Frontal cortex (tissue), 4 donors: ENCODE data around the gene PALMD. TPM values are rescaled to one million over a fixed set of nuclear protein-coding genes. Genes with fewer than 3 reads are reported as not detected.

Experiments
- DNase-seq, 2 donors: peaks; one replicate each; pipeline ENCODE4 v3.0.0; 2012; ENCODE audit warnings: low spot score in 2 of 2
- FAIRE-seq: peaks from 2 replicates; lab custom pipeline; 2012; peaks lifted over from hg19 to GRCh38; lab: Jason Lieb, UNC
- total RNA-seq: library from RNA; depleted of rRNA; stranded (reverse); fragments of >200 nt; gene quantifications from one replicate; pipeline ENCODE4 v1.2.3, GENCODE V29; 2014
- donor health status: control.
- donor health status: control.
- donor health status: control.

Gene PALMD
- total RNA-seq, 1 donor from 2014 or later = 40.8 TPM

- FAIRE-seq = no peak
- DNase-seq = no peak
These were observed 16.7 kb upstream of the PALMD start for GRCh38 chr1:99629164-99629563.

DNA sequence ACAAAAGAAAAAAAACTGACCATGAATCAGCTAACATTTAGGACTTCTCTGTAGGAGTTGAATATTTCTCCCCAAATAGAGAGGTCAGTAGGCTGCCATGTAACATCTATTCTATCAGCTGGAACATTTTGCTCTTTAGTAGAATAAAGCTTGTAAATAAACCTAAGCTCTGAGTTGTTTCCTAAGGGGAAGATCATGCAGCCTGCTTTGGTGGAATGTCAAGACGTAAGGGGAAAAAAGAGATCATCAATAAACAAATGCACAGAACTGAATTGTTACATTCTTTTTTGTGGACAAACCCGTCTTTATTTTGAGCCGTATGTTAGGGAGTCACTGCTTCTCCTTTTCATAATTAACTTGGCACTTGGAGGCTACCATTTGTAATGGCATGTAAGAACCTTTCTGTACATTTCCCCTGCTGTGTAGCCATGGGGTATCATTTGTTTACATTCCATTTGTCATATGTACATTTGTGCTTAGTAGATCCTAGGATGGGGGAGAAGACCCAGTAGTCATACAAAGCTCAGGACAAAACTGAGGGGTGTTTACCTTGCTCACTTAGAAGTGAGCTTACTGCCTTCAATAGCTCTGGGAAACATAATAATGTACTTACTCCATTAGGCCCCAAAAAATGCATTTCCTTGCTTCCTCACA, 10.8 kb upstream of the PALMD start:
- FAIRE-seq = no peak
- DNase-seq = no peak

DNA sequence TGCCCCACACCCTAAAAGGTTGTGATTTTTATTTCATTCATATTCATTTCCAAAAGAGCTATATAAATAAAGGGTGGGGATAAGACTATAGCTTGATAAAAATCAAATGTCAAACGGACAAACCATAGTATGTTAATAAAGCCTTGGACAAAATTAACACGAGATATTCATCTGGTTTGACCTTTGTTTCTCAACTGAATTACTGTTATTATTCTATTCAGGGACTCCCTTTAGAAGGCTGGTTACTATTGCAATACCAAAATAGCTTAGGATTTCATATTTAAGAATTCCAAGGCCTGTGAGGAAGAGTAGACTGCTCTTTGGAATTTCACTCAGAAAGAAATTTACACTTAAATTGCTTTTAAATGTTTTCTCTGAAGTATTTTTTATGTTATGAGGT, 10.2 kb upstream of the PALMD start:
- no peak for FAIRE-seq
- DNase-seq = no peak

DNA sequence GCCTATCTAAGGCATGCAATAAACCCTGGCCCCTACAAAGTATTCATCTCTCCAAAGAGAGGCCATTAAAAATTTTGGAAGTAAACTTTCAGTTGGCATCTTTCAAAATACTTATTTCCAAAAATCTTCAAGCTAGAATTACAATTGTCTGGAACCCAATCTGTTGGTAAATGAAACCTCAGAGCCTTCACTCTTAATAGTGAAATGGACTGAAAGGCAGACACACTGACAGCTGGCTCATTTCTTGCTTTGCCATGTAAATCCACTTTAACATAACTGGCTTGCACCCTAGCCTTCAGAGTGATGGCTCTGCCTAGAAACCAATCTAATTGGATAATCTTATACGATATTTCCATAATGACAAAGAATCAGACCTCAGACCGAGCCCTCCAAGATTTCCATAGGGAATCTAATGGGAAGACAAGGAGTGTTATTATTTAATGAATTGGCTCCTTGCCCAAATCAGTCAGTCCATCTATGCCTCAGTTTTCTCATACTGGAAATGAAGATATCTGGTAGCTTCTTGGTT, 9.2 kb upstream of the PALMD start:
- FAIRE-seq (no peak), DNase-seq (no peak)

DNA sequence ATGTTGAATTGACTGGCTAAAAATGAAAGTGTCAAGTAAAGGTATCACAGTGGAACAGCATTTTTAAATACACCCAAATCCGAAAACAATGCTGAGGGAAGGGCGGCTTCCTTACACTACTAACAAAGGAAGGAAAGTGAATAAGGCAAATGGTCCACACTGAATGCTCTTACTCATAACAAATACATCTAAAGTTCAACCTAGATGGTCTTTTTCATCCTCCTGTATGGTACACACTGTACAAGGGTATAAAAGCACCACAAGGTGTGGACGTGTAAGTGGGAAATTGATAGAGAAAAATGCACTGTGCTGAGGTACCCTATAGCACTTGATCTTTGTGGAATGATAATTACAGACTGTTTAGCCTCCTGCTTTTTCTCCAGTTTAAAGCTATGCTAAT, 7.1 kb upstream of the PALMD start:
- DNase-seq (no peak), FAIRE-seq (no peak)

DNA sequence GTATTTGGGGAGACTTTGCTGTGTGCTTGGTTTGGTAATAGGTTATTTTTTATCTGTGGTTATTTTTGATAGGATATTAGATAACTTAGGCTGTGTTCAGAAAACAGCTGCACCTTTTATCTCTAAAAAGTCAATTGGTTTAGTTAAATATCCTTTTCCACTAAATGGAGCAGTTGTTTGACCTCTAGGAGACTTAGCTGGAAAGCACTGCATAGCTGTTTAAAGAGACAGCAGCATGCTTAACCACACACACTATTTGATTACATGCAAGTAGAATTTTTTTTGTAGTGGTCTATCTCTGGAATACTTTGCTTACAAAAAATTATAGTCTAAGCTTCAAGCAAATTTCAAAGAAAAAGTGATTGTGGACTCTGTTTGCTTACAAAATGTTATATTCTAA, 6.5 kb upstream of the PALMD start:
- FAIRE-seq = no peak
- DNase-seq = no peak

- FAIRE-seq (no peak), DNase-seq (no peak)
These were observed 6.0 kb upstream of the PALMD start for GRCh38 chr1:99639945-99640344.

DNA sequence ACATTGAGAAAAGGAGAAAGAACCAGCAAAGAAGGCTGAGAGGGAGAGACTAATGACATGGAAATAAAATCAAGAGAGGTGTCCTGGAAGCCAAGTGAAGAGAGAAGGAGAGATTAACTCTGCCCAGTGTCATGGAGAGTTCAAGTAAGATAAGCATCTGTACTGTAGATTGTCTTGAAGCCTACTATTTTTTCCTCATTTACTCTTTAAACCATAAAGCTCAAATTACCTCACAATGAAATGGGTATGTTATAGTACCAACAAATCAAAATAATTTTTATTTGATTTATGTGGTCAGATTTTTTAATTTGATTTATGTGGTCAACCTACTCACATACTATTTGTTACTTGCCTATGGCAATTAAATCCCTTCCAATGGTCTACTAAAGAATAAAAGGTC, 5.2 kb upstream of the PALMD start:
- FAIRE-seq (no peak), DNase-seq (no peak)

DNA sequence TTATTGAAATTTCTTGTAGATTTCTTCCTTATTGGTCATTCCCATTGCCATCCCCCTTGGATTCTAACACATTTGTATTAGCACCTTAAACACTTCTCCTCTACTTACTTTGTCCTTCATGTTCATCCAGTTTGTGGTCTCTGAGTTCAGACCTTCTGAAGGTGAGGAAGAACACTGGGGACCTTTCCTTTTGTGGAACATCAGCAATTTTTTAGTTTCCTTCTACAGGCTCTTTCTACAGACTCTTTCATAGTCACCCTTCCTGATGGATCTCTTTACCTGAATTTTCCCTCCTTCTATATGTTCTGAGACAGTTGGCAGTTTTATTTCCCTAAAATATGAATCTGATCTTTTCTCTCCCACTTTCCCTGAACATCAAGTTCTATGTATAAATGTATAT, 4.4 kb upstream of the PALMD start:
- no peak for FAIRE-seq
- no peak for DNase-seq

GRCh38 chr1:99642053-99642452, 3.9 kb upstream of the PALMD start:
- FAIRE-seq (no peak), DNase-seq (no peak)

DNA sequence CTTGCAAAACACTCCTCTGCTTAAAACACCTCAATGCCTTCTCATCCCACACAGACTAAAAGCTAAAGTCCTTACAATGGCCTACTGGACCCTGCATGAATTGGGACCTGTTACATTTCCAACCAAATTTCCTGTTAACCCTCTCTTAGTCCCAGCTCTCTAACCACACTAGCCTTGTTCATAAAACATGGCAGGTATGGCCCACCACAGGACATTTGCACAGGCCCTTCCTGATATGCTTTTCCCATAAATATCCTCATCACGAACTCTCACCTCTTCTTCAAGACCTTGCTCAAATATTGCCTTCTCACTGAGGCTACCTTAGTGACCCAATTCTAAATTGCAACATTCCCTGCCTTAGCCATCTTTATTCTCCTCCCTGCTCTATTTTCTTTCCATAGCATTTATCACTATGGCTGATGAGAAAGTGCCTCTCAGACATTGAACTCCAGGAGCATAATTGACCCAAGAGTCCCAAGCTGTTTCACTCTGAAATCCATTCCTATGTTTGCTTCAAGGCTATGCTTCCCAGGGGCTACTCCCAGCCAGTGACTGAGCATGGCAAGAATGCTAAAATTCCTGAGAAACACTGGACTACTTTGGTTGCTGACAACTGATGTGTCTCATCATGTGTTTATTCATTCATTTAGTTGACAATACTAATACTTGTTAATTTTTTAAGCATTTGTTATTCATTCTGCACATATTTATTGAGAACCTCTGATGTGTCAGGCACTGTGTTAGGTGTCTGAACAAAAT, 2.7 kb upstream of the PALMD start:
- FAIRE-seq (no peak), DNase-seq (no peak)

GRCh38 chr1:99644279-99645004, 1.5 kb upstream of the PALMD start:
- DNase-seq = no peak
- FAIRE-seq = no peak

DNA sequence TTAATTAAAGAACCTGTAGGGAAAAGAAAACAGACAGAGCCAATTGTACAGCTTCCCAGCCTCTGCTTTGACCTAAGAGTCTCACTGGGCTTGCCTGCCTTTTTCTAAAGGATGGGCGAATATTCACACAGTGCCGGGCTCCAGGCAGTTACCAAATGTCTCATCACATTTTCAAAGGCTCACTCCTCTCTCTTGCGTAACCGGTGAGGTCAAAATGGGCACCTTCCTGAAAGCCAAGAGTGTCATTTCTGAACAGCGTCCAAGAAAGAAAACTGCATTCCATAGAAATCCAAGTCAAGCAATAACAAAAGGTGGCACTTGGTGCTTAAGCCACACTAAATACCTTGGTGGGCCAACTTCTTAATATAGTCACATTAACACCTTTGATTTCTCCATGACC, 710 bp upstream of the PALMD start:
- no peak for FAIRE-seq

GRCh38 chr1:99646868-99647267, 955 bp downstream of the PALMD start:
- no peak for FAIRE-seq

More for the DNA sequence above, 710 bp upstream of the PALMD start:
- no peak for DNase-seq

DNA sequence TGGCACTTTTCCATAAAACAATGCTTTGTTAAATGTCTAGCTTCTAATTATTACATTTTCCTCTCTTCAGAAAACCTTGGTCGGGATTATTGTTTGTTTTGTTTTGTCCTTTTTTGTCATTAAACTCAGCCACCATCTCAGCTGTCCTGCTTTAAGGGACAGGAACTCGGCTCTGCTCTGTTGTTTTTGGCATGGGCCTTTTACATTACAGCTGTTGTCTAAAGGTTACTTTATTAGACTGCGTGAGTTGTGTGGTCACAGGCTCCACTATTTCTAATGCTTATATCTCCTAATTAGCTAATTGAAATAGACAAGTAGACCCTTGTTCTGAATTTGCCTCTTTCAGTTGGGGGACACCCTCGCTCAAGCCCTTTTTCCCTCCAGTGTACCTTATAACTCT, 1.6 kb downstream of the PALMD start:
- FAIRE-seq = no peak
- DNase-seq = no peak

More at GRCh38 chr1:99646868-99647267, 955 bp downstream of the PALMD start:
- DNase-seq = no peak

DNA sequence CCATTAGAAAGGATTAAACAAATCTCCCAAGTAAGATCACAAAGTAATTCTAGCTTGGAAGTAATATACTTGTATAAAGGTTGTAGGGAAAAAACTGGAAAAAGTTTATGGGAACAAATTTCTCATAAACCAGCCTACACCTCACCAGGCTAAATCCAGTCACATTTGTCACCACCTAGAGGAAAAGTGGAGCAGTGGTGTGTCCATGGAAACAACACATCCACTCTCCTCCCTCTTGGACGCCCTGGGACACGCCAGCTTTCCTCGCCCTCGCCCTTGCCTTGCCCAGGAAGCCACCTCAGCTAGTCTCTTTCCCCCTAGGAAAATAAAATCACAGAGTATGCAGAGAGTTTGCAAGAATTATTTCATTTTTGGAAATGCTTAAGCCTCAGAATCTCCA, 2.2 kb downstream of the PALMD start:
- FAIRE-seq = no peak
- DNase-seq = no peak

GRCh38 chr1:99650030-99650429, 4.1 kb downstream of the PALMD start:
- DNase-seq = no peak
- FAIRE-seq = no peak

DNA sequence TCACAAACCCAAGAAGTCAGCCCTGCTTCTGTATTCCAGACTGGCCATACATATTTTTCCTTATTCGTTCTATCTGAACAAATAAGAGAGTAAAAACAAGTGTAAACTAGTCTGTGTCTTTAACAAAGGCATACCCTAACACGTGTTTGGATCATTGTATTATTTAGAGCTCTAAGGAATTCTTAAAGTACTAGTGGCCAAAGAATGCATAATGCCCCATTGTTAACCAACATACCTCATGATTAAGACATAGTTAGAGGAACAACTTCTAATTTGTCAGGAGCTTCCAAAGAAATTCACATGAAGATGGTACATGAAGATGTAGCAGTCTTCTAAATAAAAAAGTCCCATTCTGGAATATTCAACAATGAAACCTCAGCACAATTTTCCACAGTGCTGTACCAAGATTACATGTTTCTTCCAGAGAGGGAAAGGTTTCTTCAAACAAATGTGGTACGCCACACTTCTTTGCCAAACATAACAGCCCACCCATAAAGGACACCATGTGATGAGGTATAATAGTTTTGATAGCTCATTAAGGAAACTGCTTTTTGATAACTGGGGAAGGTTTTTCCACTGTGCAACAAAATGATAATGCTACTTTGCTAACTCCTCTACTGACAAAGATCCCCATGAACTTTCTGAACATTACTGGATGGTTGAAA, 5.0 kb downstream of the PALMD start:
- FAIRE-seq = no peak
- DNase-seq = no peak

DNA sequence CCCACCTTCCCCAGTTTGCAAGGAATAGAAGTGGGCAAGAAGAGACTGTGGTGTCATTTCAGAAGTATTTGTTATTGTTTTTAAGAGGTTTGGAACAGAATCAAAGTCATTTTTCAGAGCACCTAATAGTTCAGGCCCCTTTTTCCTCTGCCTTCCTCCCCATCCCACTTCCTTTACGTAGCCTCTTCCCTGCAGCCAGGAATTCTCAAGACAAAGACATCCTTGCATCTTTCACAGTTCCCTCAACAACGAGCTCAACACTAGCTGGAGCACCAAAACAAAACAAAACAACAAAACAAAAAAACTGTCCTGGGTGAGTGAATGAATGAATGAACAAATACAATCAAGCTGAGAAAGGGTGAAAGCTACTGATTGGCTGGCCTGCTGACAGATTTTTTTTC, 7.0 kb downstream of the PALMD start:
- no peak for DNase-seq
- no peak for FAIRE-seq

DNA sequence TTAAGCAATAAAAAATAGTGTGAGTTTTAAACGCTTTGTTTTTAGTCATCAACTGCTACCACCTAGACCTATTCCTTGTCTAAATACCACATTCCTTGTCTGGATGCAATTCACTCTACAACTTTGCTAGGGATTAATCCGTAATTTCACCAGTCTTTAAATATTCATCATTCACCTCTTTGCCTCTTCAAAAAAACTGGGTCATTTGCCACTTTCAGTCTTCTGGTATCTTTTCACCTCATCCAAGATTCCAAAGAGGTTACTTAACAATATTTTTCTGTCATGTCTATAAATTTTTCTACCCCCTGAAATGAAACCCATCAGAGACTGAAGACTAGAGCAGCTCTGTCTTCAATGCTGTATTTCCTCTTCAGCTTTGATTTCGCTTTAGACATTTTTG, 9.5 kb downstream of the PALMD start:
- DNase-seq (no peak), FAIRE-seq (no peak)
